Measurements from ENCODE around the gene TIAM2.

Gene TIAM2

DNA sequence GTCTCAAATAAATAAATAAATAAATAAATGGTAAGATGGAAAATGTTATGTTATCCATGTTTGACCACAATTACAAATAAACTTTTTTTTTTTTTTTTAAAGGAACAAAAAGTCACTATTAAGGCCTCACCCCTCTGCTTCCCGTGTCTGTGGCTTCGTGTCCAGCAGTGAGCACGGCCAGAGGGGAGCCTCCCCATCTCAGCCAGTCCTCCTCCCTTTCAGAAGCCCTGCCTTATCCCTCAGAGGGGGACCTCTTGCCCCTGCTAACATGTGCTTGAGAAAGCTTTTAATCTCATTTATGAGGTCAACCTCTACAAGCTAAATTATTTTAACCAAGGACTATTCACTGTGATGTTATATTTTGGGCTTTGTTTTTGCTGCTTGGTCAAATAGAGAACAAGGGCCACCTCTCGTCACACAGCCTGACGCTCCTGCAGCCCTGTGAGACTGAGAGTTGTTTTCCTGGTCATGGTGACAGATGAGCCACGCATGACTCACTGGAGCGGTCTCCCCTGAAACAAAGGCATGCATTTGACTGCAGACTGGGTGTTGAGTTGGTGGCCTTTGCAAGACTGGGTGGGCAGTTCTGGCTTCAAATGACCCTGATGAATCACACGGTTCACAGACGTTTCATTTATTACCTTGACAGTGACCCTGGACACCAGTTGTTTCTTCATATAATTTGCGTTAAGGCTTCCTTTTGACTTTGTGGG, 131.8 kb downstream of the TIAM2 start:
- DNase-seq (ENCODE audit: low read depth in 2 of 2, low spot score in 1 of 2), result peak; percentile 9 to 10

DNA sequence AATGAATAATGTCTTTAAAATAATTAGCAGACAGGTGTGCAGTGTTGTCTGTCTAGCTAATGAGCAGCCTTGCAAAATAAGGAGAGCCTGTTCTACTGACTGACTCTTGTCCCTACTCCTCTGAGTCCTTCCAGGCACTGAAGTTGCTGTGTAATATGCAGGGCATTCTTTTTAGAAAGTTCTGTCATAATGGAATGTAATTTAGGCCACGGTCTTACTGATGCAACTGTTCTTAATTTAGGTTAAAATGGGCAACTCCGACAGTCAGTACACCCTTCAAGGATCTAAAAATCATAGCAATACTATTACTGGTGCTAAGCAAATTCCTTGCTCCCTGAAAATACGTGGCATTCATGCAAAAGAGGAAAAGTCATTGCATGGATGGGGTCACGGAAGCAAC, 133.9 kb downstream of the TIAM2 start:
- no peak for DNase-seq (ENCODE audit: low read depth in 2 of 2, low spot score in 1 of 2)

DNA sequence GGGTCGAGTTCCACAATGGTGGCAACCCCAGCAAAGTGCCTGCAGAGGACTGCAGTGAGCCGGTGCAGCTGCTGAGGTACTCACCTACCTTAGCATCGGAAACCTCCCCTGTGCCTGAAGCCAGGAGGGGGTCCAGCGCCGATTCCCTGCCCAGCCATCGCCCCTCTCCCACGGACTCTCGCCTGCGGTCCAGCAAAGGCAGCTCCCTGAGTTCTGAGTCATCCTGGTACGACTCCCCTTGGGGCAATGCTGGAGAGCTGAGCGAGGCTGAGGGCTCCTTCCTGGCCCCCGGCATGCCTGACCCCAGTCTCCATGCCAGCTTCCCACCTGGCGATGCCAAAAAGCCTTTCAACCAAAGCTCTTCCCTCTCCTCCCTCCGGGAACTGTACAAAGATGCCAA, 134.6 kb downstream of the TIAM2 start:
- no peak for DNase-seq (ENCODE audit: low read depth in 2 of 2, low spot score in 1 of 2)

DNA sequence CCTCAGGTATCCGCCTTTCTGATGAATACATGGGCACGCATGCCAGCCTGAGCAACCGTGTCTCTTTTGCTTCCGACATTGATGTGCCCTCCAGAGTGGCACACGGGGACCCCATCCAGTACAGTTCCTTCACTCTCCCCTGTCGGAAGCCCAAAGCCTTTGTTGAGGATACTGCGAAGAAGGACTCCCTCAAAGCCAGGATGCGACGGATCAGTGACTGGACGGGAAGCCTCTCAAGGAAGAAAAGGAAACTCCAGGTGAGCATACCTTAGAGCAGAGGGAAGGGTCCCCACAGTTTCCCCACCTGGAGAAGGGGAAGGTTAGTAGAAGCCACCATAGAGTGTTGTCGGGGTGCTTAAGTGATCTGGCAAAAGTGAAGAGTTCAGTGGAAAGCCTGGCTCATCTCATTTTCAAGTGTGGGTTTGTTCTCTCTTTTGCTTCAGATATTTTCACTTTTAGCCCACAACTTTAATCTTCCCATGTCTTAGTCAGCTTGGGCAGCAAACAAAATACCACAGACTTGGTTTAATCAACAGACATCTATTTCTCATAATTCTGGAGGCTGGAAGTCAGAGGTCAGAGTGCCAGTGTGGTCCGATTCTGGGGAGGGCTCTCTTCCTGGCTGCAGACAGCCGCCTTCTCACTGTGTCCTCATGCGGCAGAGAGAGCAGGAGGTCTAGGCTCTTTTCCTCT, 135.2 kb downstream of the TIAM2 start:
- no peak for DNase-seq (ENCODE audit: low read depth in 2 of 2, low spot score in 1 of 2)

DNA sequence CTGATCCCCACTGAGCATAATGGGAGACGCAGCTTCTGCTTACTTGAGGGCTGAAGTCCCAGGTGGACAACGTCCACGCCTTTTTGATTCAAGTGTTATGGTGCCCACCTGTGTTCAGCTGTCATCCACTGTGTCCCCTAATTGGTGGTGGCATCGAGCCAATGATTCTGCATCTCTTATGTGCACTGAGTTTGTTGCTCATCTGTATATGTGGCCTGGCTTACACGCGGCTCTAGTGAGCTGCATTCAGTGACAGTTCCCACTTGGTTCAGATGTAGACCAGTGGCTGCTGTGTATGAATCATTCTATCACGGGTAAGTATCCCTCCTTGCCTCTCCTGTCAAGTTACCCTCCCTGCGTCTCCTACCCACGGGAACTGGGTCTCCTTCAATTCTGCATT, 137.5 kb downstream of the TIAM2 start:
- DNase-seq (ENCODE audit: low read depth in 2 of 2, low spot score in 1 of 2), result no peak

DNA sequence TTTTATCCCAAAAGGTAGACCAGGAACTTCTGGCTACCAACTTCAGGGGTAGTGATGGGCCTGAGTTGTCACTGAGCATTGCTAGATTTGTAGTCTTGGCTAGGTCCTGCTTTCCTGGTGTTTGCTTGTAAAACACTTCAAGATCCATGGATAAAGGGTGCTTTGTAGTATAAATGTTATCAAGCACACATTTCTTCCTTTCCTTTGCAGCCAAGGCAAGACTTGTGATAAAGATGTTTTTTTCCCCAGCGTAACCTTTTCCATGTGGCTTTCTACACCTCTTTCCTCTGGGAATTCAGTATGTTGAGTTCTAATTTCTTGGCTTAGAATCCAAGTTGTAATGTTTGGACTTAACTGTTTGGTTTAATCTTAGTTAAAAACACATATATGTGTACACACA, 145.9 kb downstream of the TIAM2 start:
- DNase-seq (ENCODE audit: low read depth in 2 of 2, low spot score in 1 of 2), result no peak

DNA sequence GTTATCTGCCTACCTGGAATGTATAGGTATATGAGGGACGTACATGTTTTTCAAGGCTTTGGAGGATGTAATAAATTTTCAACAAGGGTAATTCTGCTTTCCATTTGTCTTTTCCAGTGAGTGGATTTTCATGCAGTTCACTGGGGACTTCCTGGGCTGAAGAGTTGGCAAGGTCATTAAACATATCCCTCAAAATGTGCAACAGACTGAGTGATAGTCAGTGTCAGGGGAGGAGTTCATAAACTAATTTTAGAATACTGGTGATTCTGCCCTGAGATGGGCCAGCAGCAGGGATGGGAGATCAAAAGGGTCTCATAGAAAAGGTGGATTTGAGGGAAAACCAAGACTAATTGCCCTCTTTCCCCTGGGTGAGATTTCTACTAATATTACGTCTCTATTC, 146.4 kb downstream of the TIAM2 start:
- DNase-seq (ENCODE audit: low read depth in 2 of 2, low spot score in 1 of 2), result no peak

DNA sequence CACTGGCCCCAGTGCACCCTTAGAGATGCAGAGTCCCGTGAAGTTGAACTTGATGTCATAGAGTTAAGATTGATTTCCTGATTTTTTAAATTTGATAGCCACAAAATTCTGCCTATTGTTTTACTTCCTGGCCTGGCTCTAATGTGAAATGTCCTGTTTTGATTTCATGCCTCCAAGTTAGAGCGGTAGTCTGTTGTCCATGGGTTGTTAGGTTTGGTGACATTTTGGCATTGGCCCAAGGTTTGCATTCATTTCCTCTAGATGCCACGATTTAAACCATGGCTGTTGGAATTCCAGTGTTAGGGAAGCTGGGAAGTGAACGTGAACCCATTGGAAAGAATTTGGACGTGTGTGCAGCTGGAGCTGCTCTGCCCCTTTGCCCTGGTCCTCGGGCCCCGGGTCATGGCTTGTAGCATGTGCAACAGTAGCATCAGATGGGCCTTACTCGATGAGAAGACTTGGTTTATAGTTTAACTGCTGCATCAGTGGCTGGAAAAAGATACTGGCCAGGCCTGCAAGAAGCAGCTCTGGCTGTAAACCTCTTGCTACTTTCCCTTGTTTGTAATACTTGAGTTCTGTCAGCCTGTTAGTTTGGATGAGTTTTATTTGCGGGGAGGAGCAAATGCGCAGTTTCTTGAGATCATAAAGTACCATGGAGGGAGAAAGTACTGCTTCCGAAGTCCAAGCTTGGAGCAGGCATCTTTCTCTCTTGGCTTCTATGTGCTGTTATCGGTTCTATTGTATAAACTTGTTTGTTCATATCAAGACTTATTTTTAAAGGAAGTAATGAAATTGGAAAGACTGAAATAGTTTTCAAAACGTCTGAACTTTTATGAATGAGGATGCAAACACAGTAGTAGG, 147.3 kb downstream of the TIAM2 start:
- DNase-seq (ENCODE audit: low read depth in 2 of 2, low spot score in 1 of 2), result no peak

DNA sequence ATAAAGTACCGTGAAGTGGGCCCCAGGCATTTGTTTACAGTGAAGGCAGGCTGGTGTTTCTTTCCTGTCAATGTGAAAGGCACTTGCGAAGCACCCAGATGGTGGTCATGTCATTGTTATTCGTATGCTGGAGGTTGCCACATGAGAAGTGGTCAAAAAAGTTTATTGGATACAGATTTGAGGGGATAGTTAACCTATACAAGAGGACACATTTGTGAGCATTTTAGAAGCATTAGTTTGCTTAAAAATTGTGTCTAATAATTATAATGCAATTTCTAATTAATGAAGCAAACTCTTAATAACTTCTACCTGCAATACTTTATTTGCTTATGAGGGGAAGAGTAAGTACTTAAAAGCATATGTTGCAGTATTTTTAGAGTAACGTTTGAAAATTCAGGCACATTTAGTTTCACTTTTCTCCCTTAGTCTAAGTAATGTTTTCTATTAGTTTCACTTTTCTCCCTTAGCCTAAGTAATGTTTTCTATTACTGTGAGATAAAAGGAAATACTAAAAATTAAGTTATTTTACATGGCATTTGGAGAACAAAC, 148.0 kb downstream of the TIAM2 start:
- DNase-seq (ENCODE audit: low read depth in 2 of 2, low spot score in 1 of 2), result no peak

DNA sequence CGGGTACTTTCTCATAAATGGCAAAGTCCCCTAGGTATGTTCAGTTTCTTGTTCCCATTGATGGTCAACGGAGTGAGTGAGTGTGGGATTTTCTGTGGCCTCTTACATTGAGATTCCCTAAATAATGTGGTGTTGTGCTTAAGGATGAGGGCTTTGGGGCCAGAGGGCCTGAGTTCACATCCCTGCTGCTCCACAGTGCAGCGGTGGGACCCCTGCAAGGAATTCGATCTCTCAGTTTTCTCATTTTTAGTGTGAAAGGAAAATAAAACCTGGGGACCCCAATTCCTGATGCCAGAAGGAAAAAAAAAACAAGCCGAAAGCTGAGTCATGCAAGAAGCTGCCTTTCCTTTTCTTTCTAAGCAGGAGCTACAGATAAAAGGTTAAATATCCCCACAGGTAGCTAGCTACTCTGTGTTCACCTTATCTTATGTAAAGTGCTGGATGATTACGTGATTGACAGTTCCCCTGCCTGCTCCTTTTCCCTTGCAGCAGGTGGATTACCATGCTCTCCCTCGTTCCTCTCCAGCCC, 148.5 kb downstream of the TIAM2 start:
- DNase-seq (ENCODE audit: low read depth in 2 of 2, low spot score in 1 of 2), result no peak

DNA sequence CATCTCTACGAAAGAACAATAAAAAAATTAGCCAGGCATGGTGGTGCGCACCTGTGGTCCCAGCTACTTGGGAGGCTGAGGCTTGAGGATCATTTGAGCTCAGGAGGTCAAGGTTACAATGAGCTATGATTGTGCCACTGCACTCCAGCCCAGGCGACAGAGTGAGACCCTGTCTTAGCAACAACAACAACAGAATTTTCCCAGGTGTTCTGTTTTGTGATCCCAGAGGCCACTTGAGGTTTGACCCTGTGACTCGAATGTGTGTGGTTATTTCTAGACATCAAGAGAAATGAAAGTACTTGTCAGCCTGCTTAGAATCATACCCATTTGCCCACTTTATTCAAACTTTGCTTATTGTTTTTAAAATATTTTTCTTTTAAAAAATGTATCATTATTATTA, 151.1 kb downstream of the TIAM2 start:
- no peak for DNase-seq (ENCODE audit: low read depth in 2 of 2, low spot score in 1 of 2)

DNA sequence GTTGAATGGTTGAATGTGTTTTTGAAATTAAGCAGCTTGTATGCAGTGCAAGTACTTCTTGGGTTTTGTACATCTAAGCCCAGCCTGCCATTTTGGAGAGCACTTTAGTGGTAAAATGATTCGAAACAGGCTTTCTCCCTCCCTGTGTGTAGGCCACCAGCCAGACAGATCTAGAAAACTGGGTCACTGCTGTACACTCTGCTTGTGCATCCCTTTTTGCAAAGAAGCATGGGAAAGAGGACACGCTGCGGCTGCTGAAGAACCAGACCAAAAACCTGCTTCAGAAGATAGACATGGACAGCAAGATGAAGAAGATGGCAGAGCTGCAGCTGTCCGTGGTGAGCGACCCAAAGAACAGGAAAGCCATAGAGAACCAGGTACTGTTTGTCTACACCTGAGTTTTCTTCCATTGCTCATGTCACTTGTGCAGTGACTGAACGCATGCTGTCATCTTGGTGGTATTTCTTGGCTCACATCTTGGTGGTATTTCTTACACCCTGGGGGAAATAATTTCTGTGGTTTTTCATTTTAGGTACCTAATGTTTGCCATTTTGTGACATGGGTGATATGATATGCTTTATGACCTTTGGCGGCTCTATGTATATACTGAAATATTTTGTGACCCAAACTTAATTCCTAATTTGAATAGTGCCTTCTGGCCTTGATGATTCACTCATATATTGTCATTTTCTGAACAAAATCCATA, 153.0 kb downstream of the TIAM2 start:
- no peak for DNase-seq (ENCODE audit: low read depth in 2 of 2, low spot score in 1 of 2)

DNA sequence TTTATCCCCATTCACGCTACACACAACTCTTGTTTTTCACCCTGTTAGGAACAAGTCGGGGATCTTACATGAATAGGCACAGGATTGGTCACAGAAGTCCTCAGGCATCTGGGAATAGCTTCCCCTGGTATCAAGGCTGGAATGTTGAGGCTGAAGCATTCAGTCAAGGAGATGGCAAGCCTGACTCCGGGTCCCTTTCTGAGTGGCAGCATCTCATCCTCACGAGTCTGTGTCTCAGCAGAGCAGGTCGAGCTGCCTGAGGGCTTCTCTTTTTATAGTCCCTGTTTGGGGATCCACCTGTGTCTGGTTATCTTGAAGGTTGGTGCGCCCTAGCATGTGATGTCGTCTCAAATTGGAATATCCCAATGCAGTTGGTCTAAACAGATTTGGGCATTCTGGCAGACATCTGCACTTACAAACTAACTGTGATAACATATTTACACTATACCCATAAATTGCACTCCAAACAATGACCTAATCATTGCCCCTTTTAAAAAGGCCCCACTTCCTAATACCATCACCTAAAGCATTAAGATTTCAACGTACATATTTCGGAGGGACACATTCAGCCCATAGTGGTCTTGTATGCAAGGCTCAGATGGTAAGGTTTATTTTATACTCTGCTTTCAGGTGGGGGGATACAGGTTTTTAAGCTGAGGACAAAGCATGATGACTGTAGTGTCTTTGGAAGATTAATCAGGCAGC, 156.0 kb downstream of the TIAM2 start:
- DNase-seq (ENCODE audit: low read depth in 2 of 2, low spot score in 1 of 2), result no peak

DNA sequence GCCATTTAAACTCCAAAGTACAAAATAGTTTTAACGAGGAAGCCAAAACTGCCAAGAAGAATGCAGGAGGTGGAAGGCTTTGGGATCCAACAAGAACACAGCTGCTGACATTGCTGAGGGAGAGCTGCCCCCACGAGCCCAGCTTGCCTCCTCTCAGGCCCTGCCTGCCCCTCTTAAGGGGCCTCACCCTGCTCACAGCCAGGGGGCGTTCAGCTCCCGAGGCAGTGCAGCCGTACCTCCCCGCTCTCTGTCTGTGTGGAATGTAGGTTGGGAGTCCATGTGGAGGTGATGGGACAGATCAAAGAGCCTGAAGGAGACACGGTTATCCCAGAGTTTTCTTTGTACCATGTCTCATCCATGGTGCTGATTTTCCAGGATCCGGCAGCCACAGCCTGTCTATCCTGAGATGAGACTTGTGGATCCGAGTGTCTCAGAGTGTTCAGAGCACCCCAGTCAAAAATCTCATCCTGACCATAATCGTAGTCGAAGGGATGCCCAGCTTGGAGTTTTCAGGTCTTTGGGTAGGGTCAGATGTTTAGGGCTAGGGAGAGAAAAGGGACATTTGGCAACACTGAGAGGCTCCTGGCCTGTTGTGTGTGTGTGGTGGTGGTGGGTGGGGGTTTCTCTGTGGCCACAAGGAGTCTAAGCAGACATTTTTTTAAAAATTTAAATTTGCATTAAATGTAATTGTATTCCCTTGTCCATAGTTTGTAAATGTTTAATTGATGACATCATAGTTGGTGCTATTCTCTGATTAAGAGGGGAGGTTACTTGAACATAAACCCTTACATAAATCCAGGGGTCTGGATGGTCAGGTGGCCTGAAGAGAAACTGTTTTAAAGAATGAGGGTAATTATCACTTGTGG, 157.3 kb downstream of the TIAM2 start:
- DNase-seq (ENCODE audit: low read depth in 2 of 2, low spot score in 1 of 2), result no peak

DNA sequence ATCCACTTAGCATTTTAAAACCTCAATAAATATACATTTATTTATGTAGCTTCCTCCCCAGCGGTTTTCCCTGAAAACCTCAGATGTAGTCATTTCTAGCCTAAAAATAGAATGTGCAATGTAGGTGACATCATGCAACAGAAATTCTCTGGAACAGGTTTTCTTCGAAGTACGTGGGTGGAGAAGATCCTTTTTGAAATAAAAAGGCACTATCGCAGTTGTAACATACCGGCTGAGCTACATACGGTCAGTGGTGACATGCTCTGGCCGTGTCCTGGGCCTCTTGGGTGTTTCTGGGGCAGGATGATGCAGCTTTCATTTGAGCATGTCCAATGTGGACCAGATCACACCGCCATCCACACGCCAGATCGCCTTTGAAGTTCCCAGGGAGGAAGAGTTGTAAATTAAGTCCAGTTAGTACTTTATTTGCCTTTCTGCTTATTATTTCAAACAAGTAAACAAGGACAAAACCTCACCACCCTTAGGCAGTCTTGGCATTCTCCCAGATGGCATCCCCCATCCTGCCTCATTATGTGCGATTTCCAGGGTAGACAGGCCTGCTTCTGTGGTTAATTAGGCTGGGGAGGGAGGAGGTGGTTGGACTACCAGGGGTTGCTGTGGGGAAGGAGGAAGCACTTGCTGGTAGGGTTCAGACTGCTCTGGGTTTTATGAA, 159.2 kb downstream of the TIAM2 start:
- DNase-seq (ENCODE audit: low read depth in 2 of 2, low spot score in 1 of 2), result no peak

DNA sequence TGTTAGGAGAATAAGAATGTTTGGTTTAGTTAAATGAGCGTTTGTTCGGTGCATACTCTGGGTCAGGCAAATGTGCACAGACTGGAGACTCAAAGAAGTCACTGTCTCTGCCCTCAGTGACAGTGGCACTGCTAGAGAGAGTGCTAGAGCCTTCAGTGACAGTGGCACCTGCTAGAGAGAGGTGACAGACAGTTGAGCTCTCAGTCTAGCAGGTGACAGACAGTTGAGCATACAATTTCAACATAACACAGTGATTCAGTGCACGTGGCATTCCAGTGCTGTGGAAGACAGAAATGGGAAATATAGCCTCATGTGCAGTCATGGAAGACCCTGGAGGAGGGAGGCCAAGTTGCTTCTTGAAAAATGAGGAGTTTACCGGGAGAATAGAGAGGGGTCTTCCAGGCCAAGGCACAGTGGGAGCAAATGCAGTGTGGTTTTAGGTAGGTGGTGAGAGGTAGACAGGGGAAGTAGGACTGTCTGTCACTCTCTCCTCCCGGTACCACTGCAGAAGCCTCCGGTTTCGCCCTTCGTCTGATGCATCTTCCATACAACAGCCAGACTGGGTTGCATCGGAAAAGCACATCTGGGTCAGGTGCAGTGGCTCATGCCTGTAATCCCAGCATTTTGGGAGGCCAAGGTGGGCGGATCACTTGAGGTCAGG, 160.8 kb downstream of the TIAM2 start:
- DNase-seq (ENCODE audit: low read depth in 2 of 2, low spot score in 1 of 2), result no peak

DNA sequence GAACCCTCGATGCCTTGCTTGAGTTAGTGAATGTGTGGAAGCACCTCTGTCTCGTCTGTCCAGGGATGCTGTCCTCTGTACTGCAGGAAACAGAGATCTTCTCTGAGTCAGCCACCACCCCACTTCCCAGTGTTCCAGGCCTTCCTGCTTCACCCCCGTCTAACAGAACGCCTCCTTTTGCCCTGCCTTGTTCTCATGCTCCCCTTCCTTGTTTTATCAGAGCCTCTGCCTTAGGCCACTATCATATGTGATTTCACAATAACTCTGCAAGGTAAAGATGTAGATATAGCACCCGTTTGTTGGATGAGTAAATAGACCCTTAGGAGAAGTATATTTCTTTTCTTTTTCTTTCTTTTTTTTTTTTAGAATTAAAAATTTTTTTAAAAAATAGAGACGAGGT, 162.0 kb downstream of the TIAM2 start:
- DNase-seq (ENCODE audit: low read depth in 2 of 2, low spot score in 1 of 2), result no peak
